ENCODE measurements around the gene SLC25A22.
A peak's percentile ranks its signal among the peaks of the same experiment; 100 is the strongest.

The SLC25A22 gene

GRCh38 chr11:821512-822371, 23.7 kb upstream of the SLC25A22 start:
- DNase-seq = no peak

GRCh38 chr11:820655-821511, 22.8 kb upstream of the SLC25A22 start:
- no peak for DNase-seq

GRCh38 chr11:819943-820649, 22.0 kb upstream of the SLC25A22 start:
- peak; percentile 93 for DNase-seq

- peak; percentile 88 for DNase-seq
These were observed 21.2 kb upstream of the SLC25A22 start for GRCh38 chr11:819129-819931.

DNA sequence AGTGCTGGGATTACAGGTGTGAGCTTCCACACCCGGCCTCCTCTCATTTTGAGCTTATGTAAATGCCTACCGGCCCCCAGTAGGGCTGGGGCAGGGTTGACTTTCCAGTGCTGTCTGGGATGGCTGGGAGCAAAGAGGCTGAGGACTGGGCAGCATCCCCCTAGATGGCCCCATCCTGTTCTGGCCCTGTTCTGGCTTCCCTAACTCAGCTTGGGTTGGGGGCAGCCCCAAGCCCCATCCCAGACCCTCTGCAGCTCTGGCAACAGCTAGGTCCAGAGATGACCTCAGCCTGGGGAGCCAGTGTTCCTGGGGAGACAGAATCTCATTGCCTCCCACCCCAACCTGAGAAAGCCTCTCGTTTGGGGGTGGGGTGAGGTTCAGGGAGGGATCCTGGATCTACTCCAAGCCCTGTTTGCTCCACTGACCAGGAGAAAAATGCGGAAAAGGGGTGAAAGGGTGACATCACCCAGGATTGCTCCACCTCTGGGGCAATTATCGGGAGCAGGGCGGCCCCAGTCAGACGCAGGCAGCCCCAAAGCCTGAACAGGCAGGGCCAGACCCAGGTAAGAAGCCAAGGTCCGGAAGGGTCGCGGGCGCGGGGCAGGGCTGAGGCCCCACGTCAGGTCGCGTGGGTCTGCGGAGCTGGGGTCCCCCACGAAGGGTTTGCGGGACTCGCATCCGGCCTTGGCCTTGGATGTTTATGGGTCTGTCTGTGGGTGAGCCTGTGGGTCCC, 20.5 kb upstream of the SLC25A22 start, which contains the start of gene PNPLA2:
PNPLA2 (plus strand) TSS at position 519 of the 733 bp plus-strand sequence. CDS start 805 bp downstream, outside the sequence.
- DNase-seq = no peak

DNA sequence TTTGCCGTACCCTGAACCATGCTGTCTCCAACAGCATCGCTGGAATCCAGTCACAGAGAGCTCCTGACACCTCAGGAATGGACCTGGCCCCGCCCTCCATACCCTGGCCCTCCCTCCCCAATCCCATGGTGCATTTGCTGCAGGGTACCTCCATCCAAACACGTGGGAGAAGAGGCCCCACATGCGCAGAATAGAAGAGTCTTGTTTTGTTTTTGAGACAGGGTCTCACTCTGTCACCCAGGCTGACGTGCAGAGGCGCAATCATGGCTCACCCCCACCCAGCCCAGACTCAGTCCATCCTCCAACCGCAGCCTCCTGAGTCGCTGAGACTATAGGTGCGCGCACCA, 18.3 kb upstream of the SLC25A22 start:
- no peak for DNase-seq

DNA sequence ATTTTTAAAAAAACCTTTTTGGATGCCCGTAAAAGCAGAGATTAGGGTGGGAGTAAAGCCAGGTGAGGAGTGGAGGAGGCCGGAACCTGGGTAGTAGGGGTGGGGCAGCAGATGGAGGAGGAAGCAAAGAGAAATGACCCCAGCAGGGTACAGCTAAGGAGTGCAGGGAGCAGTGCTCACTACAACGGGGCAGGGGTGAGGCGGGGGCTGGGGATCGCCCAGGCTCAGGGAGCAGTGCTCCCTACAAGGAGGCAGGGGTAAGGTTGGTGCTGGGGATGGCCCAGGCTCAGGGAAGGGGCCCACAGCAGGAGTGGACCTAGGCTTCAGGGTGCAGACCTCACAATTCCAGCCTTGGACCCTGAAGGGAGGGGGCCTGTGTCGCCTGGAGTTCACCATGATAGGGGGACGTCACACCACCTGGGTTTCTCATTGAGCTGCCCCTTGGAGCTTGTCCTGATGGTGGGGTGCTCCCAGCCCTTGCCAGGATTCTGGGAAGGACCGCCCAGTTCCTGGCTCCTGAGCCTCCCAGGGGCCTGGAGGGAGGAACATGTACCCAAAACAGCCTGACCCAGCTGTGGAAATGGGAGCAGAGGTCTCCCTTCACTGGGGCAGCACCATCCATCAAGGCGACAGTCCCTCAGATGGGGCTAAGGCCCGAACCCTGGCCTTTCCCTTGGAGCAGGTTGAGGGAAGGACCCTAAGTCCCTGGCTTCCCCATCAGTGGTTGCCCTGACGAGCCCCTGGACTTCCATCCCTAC, 17.8 kb upstream of the SLC25A22 start:
- DNase-seq = no peak

DNA sequence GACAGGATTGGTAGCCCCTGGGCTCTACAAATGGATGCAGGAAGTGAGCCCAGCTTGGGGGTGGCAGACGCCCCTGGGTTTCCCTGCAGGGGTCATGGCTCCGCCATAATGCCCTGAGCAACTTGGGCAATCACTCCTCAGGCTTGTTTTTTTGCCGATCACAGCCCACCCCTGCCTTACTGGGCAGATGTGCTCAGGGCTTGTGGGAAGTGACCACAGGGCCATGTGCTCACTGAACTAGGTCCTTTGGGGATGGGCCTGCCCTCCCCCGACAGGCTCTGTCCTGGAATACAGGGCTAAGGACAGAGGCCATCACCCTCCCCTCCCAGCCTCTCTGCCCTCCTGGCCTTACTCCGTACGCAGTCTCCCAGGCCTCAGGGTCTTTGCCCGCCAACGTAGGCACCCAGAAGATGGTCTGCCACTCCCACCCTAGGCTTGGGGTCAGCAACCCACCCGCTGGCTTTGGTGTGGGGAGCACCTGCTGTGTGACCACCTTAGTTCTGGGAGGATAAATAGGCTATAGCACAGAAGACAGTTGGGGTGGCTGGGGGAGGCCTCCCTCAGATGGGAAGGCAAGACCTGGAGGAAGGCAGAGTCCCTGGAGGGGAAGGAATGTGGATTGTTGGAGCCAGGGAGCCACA, 15.5 kb upstream of the SLC25A22 start:
- no peak for DNase-seq

DNA sequence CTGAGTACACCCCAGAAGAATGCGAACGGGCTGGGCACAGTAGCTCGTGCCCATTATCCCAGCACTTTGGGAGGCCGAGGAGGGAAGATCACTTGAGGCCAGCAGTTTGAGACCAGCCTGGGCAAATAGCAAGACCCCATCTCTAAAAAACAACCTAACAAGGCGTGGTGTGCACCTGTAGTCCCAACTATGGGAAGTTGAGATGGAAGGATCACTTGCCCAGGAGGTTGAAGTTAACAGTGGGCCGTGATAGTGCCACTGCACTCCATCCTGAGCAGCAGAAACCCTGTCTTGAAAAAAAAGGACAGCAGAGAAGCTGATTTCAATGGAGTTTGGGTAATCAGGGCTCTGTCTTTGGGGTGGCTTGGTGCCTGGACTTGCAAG, 15.0 kb upstream of the SLC25A22 start:
- DNase-seq = no peak

DNA sequence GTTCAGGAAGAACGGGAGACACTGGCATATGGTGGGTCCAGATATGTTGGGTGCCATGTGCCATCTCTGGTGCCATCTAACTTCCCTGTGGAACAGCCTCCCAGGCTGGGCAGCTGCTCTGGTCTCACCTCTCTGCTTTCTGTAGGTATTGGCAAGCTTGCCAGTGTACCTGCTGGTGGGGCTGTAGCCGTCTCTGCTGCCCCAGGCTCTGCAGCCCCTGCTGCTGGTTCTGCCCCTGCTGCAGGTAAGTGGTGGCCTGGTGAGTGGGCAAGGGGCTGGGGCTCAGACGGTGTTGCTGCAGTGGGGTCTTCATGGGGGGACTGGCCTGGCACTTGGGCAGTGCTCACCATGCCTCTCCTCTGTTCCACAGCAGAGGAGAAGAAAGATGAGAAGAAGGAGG, 14.3 kb upstream of the SLC25A22 start:
- DNase-seq = no peak

DNA sequence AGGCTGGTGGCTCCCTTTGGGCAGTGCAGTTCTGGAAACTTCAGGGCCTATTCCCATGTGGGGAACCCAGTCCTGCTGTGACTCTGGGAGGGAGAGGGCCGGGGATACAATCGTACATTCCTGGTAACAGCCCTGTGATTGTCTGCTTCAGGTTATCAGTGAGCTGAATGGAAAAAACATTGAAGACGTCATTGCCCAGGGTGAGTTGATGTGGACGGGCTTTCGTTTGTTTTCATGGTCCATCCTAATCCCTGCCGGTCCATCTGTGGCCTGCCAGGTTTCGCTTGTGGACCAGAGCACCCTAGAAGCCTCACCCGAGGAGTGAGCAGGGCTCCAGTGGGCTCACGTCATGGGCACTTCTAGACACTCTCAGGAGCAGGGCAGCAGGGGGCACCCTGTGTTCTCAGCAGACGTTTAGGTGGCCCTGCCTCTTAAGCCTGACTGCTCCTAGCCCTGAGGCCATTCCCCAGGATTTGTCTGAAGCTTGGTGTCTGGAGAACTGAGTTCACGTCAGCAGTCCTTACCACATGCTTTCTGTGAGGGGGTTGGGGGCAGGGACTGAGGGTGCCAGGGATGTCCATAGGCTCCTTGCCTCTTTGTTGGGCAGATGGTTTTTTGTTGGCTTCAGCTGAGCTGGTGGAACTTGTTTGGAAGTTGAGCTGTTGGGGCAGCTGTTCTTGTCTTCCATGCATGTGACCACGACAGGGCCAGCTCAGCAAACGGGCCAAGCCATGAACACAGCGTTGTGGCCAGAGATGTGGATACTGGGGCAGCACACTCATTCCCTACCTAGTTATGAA, 13.6 kb upstream of the SLC25A22 start:
- DNase-seq = no peak

DNA sequence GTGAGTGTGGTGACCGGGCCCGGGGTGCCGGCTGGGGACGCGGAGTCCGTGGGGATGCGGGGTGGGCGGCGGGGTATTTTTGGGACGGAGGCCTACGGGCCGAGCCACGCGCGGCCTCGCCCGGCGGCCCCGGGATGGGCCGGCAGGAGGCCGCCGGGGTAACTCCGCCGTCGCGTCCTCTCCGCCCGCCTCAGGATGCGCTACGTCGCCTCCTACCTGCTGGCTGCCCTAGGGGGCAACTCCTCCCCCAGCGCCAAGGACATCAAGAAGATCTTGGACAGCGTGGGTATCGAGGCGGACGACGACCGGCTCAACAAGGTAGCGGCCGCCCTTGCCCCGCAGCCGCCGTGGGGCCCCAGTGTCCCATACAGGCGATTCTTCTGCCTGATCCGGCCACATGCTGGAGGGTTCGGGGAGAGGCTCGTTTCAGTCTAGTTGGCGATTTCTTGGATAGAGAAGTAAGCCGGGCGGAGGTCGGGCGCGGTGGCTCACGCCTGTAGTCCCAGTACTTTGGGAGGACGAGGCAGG, 12.0 kb upstream of the SLC25A22 start:
- no peak for DNase-seq

- peak; percentile 97 for DNase-seq
These were observed 11.4 kb upstream of the SLC25A22 start, which contains the start of gene RPLP2 for GRCh38 chr11:809287-810039. Gene RPLP2, plus strand, starts transcription at chr11:809967. Its CDS starts 268 bp downstream, at chr11:810235.

DNA sequence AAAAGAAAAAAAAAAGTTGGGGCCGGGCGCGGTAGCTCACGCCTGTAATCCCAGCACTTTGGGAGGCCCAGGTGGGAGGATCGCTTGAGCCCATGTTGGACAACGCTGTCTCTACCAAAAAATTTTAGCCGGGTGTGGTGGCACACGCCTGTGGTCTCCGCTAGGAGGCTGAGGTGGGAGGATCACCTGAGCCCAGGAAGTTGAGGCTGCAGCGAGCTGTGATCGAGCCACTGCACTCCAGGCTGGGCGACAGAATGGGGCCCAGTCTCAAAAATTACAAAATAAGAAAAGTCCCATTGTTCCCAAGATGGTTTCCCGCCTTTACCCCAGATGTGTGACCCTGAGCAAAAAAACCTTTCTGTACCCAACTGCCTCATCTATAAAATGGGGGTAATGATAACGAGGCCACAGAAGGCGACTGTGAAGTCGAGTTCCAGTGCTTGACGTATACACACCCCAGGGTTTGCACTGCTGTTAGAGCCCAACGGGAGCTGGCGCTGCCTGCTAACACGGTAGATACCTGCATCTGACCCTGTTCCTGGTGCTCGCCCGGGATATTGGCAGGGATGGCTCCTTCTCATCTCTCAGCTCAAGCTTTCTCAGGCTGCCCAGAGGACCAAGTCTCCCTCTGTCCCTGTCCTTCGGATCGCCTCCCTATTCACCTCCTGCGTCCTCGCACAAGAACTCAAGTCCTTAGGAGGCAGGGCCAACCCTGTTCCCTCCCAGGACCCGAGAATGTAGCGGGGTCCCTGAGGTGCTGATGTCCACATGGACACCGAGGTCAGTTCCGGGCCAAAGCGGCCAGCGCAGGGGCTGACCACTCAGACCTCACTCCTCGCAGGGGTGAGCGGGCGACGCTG, 10.6 kb upstream of the SLC25A22 start:
- no peak for DNase-seq

- no peak for DNase-seq
These were observed 6.5 kb upstream of the SLC25A22 start for GRCh38 chr11:804599-804964.

- DNase-seq = no peak
These were observed 5.9 kb upstream of the SLC25A22 start for GRCh38 chr11:803770-804598.

- no peak for DNase-seq
These were observed 5.3 kb upstream of the SLC25A22 start for GRCh38 chr11:803467-803742.
